ENCODE data around the gene ABAT.

Gene ABAT

GRCh38 chr16:8828541-8829165, 154.2 kb downstream of the ABAT start:
- DNase-seq (ENCODE audit: low read depth) = no peak
- no peak overlapping the region for H3K4me3 ChIP-seq (ENCODE audit: low read depth, low read length)
- TF ChIP-seq, protein P1, sequence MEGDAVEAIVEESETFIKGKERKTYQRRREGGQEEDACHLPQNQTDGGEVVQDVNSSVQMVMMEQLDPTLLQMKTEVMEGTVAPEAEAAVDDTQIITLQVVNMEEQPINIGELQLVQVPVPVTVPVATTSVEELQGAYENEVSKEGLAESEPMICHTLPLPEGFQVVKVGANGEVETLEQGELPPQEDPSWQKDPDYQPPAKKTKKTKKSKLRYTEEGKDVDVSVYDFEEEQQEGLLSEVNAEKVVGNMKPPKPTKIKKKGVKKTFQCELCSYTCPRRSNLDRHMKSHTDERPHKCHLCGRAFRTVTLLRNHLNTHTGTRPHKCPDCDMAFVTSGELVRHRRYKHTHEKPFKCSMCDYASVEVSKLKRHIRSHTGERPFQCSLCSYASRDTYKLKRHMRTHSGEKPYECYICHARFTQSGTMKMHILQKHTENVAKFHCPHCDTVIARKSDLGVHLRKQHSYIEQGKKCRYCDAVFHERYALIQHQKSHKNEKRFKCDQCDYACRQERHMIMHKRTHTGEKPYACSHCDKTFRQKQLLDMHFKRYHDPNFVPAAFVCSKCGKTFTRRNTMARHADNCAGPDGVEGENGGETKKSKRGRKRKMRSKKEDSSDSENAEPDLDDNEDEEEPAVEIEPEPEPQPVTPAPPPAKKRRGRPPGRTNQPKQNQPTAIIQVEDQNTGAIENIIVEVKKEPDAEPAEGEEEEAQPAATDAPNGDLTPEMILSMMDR (IDR thresholded peaks at IDR 0.05; ENCODE audit: low read depth, low read length, missing control alignments) = no peak

DNA sequence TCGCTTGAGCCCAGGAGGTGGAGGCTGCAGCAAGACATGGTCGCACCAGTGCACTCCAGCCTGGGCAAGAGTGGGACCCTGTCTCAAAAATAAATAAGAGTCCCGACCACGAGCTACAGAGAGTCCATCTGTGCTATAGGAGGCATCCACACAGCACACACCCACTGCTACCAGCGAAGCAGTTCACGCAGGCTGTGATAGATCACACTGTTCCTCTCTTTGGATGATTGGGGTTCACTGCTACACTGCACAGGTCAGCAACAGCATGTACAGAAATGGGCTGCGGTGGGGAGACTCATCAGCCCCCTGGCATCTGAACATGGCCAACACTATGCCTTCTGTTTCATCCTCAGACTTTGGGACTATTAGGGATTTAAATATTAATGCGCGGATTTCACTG, 157.0 kb downstream of the ABAT start:
- H3K4me3 ChIP-seq (ENCODE audit: low read depth, low read length) = no peak overlapping the region
- no peak for DNase-seq (ENCODE audit: low read depth)
- TF ChIP-seq, protein P1 (IDR thresholded peaks at IDR 0.05; ENCODE audit: low read depth, low read length, missing control alignments) = no peak

DNA sequence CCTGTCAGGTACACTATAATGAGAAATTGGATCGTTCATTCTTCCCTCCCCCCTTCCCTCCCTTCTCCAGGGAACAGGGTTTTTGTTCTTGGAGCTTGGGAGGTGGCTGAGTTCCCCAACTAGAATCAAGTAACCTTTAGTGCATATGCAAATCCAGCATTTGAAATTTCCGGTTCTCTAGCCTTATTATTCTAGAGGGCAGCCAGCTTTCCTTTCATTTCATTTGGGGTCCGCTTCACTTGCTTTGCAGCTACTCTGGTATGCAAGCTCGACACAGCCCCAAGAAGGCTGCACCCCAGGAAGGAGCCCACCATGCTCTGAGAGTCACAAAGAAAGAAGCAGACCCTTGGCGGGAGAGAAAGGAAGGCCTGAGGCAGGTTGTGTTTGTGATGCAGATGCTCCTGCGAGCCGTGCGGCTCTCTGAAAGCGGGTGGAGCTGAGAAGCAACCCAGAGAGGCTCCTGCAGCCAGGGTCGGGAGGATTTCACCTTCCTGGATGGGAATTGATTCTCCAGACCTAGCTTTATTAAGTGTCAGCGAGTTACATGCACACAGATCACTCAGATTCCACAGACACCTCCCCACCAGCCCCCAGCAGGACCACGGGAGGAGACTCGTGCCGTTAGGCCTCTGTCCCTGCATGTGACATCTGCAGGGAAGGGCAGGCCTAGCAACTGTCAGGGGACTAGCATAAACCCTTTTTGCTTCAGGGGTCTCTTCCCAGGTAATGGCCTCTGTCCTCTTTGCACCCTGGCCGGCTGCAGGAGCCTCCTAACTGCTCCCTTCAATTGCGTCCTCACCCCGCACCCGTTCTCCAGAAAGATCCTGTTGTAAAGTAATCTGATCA, 157.7 kb downstream of the ABAT start:
- TF ChIP-seq, protein P1 (IDR thresholded peaks at IDR 0.05; ENCODE audit: low read depth, low read length, missing control alignments) = no peak
- no peak overlapping the region for H3K4me3 ChIP-seq (ENCODE audit: low read depth, low read length)
- DNase-seq (ENCODE audit: low read depth) = no peak

DNA sequence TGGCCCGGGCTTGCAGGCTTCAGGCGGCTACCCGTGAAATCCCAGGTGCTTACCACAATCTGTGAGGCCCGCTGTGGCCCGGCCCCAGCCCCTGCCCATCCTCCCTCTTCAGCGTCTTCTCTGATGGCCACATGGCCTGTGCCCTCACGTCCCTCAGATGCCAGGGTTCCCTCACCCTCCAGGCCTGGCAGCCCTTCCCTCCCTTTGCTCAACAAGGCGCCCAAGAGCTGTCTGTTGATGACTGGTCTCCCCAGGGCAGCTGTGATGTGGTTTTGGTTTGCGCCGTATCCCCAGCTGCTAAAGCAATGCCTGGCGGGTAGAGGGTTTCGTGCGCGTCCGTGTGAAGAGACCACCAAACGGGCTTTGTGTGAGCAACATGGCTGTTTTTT, 158.3 kb downstream of the ABAT start:
- TF ChIP-seq, protein P1 (IDR thresholded peaks at IDR 0.05; ENCODE audit: low read depth, low read length, missing control alignments) = no peak
- no peak for DNase-seq (ENCODE audit: low read depth)
- H3K4me3 ChIP-seq (ENCODE audit: low read depth, low read length) = no peak overlapping the region
